Measurements from ENCODE around the gene SHC2. TPM values are rescaled to one million over a fixed set of nuclear protein-coding genes. Genes with fewer than 3 reads are reported as not detected.
"Not testable (repeated sequence)": the region's sequence is repeated elsewhere in the genome, so short reads cannot be mapped to it uniquely, and the experiment has no call there.

The SHC2 gene
- total RNA-seq, 3 donors from 2014 or later: 0.16 to 0.33 (median 0.26) TPM

DNA sequence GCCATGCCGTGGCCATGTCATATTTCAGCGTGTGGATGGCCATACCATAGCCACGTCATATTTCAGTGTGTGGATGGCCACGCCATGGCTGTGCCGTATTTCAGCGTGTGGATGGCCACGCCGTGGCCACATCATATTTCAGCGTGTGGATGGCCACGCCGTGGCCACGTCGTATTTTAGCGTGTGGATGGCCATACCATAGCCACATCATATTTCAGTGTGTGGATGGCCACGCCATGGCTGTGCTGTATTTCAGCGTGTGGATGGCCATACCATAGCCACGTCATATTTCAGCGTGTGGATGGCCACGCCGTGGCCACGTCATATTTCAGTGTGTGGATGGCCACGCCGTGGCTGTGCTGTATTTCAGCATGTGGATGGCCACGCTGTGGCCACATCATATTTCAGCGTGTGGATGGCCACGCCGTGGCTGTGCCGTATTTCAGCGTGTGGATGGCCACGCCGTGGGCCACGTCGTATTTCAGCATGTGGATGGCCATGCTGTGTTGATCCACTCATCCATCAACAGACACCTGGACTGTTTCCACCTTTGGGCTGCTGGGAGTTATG lies 9.8 kb downstream of the SHC2 start:
- not testable (repeated sequence) for H3K36me3 Mint-ChIP-seq (ENCODE audit: insufficient read depth); H3K4me1 Mint-ChIP-seq (ENCODE audit: low read depth); H3K4me3 Mint-ChIP-seq; DNase-seq; H3K9me3 Mint-ChIP-seq; ATAC-seq; H3K27me3 Mint-ChIP-seq (ENCODE audit: low read depth)

DNA sequence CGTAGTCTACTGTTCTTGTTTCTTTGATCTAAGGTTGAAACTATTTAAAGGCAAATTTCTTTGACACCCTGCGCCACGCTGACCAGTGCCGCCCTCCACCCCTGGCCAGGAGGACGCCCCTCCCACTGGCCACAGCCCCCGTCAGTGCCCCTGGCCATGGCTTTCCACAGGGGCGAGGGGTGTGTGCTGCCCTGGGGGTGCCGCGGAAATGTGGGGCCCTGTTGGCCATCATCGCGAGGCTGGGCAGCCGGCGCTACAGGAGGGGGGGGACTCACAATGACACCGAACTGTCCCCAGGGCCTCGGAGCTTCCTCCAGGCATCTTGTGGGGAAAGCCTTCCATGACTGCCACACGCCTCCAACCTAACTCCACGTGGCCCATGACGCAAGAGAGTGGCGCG lies 10.9 kb downstream of the SHC2 start:
- no peak for DNase-seq
- Mint-ChIP-seq H3K36me3 (ENCODE audit: insufficient read depth) (no peaks in the 10 kb centered on the region), H3K4me1 (ENCODE audit: low read depth) (no peaks in the 10 kb centered on the region), H3K27me3 (ENCODE audit: low read depth) (peaks cover 3% of the 10 kb centered on the region), H3K4me3 (no peak overlapping the region), H3K9me3 (no peaks in the 10 kb centered on the region)
- no peak for ATAC-seq

DNA sequence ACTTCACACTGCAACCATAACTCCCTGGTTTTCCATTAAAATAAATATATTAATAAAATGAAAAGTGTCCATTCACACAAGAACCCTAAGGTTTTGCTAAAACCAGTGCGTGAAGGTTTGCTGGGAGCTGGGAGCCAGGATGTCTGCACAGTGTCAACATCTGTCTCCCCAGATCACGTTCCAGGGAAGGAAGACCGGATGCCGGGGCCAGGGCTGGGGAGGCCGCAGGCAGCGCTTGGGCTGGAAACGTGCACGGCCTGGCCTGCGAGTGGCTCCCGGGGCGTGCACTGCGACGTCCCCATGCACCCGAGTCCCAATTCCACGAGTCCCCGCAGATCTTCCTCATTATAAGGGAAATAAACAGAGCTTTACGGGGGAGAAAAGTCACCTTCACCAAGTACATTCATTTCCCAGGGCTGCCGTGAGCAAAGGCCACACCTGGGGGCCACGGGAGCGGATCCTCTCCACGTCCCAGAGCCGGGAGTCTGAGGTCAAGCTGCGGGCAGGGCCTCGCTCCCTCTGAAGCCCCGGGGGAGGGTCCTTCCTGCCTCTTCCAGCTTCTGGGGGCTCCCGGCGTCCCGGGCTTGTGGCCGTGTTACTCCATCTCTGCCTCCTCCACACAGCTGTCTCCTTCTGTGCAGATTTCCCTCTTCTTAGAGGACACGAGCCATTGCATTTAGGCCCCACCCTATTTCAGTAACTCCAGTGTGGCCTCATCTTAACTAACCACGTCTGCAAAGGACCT lies 12.8 kb downstream of the SHC2 start:
- Mint-ChIP-seq H3K36me3 (ENCODE audit: insufficient read depth) (no peaks in the 10 kb centered on the region), H3K4me3 (no peak overlapping the region), H3K4me1 (ENCODE audit: low read depth) (no peaks in the 10 kb centered on the region), H3K27me3 (ENCODE audit: low read depth) (peaks cover 3% of the 10 kb centered on the region), H3K9me3 (no peaks in the 10 kb centered on the region)
- no peak for DNase-seq
- no peak for ATAC-seq

DNA sequence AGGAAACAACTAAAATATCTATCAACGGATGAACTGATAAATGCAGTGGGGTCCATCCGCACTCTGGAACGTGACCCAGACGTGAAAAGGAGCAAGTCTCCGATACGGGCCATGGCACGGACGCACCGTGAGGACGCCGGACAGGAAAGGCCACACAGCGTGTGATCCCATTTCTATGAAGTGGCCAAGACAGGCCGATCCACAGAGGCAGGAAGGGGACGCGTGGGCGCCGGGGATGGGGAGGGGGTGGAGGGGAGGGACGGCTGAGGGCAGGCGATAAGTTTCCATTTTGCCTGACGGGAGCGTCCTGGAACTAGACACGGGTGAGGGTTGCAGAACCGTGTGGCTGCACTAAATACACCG lies 13.8 kb downstream of the SHC2 start:
- Mint-ChIP-seq H3K36me3 (ENCODE audit: insufficient read depth) (no peaks in the 10 kb centered on the region), H3K4me1 (ENCODE audit: low read depth) (no peaks in the 10 kb centered on the region), H3K4me3 (no peak overlapping the region), H3K9me3 (no peaks in the 10 kb centered on the region), H3K27me3 (ENCODE audit: low read depth) (peaks cover 5% of the 10 kb centered on the region)
- no peak for DNase-seq
- ATAC-seq: no peak

DNA sequence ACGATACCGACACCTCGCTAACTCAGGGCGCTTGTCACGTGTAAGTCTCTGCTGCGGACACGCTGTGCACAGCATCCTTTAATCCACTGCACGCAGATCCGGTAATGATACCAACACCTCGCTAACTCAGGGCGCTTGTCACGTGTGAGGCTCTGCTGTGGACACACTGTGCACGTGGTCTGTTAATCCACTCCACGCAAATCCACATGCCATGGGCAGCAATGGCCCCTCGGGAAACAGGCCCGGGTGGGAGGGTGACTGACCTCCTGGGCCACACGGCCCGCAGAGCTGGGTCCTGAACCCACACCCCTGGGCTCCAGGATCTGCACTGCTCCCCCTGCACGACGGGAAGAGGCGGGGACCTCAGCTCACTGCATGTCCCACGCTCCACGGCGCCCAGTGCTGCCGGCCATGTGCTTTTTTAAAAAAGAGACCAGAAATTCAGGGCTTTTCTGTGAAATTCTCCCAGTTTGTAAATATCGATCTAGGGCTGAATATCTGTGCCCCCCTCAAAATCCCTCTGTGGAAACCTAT lies 16.1 kb downstream of the SHC2 start:
- Mint-ChIP-seq H3K27me3 (ENCODE audit: low read depth) (peaks cover 22% of the 10 kb centered on the region), H3K9me3 (no peaks in the 10 kb centered on the region), H3K36me3 (ENCODE audit: insufficient read depth) (no peaks in the 10 kb centered on the region), H3K4me1 (ENCODE audit: low read depth) (no peaks in the 10 kb centered on the region), H3K4me3 (no peak overlapping the region)
- ATAC-seq: no peak
- no peak for DNase-seq

DNA sequence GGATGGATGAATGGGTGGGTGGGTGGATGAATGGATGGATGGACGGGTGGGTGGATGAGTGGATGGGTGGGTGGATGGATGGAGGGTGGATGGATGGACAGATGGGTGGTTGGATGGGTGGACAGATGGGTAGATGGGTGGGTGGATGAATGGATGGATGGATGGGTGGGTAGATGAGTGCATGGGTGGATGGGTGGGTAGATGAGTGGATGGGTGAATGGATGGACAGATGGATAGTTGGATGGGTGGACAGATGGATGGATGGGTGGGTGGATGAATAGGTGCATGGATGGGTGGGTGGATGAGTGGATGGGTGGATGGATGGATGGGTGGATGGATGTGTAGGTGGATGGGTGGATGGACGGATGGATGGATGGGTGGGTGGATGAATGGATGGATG lies 17.8 kb downstream of the SHC2 start:
- H3K36me3 Mint-ChIP-seq (ENCODE audit: insufficient read depth): no peaks in the 10 kb centered on the region
- ATAC-seq: no peak
- no peak overlapping the region for H3K4me3 Mint-ChIP-seq
- H3K27me3 Mint-ChIP-seq (ENCODE audit: low read depth): peaks cover 24% of the 10 kb centered on the region
- DNase-seq: no peak
- no peaks in the 10 kb centered on the region for H3K9me3 Mint-ChIP-seq
- H3K4me1 Mint-ChIP-seq (ENCODE audit: low read depth): no peaks in the 10 kb centered on the region

DNA sequence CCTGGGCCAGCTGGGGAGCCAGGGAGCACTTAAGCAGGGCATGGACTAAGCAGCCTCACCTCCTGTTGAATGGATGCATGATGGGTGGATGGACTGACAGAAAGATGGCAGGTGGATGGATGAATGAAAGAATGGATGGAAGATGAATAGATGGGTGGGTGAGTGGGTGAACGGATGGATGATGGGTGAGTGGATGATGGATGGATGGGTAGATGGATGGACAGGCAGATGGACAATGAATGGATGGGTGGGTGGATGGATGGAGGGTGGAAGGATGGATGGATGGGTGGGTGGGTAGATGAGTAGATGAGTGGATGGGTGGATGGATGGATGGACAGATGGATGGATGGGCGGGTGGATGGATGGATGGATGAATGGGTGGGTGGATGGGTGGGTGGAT lies 18.7 kb downstream of the SHC2 start:
- DNase-seq: no peak
- H3K9me3 Mint-ChIP-seq: no peaks in the 10 kb centered on the region
- H3K27me3 Mint-ChIP-seq (ENCODE audit: low read depth): peaks cover 32% of the 10 kb centered on the region
- H3K4me3 Mint-ChIP-seq: no peak overlapping the region
- H3K4me1 Mint-ChIP-seq (ENCODE audit: low read depth): no peaks in the 10 kb centered on the region
- H3K36me3 Mint-ChIP-seq (ENCODE audit: insufficient read depth): no peaks in the 10 kb centered on the region
- ATAC-seq: no peak

DNA sequence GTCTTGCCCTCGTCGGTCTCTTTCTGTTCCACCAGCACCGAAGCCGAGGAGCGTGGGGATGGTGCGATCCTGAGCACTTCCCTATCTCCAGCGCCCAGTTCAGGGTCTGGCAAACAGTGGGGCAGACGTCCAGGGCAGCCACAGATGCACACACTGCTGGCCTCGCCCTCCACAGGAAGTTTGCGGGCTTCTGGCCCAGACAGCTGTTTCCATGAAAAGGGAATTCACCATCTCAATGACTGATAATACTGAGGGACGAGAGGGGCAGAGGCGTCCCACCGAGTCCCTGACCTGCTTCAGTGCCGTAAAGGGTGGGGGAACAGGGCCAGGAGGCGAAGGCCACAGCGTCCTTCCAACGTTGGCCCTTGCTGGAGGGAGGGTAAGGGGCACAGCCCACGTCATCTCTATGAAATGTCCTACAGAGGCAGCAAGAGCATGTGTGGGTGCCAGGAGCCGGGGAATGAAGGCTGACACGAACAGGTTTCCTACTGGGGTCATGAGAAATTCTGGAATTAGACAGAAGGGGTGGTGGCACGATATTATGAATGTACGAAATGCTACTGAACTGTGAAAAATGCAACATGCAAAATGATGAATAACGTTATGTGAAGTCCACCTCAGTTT lies 19.5 kb downstream of the SHC2 start:
- H3K27me3 Mint-ChIP-seq (ENCODE audit: low read depth): peaks cover 34% of the 10 kb centered on the region
- H3K4me3 Mint-ChIP-seq: no peak overlapping the region
- no peak for DNase-seq
- no peaks in the 10 kb centered on the region for H3K36me3 Mint-ChIP-seq (ENCODE audit: insufficient read depth)
- no peaks in the 10 kb centered on the region for H3K4me1 Mint-ChIP-seq (ENCODE audit: low read depth)
- H3K9me3 Mint-ChIP-seq: no peaks in the 10 kb centered on the region
- no peak for ATAC-seq

DNA sequence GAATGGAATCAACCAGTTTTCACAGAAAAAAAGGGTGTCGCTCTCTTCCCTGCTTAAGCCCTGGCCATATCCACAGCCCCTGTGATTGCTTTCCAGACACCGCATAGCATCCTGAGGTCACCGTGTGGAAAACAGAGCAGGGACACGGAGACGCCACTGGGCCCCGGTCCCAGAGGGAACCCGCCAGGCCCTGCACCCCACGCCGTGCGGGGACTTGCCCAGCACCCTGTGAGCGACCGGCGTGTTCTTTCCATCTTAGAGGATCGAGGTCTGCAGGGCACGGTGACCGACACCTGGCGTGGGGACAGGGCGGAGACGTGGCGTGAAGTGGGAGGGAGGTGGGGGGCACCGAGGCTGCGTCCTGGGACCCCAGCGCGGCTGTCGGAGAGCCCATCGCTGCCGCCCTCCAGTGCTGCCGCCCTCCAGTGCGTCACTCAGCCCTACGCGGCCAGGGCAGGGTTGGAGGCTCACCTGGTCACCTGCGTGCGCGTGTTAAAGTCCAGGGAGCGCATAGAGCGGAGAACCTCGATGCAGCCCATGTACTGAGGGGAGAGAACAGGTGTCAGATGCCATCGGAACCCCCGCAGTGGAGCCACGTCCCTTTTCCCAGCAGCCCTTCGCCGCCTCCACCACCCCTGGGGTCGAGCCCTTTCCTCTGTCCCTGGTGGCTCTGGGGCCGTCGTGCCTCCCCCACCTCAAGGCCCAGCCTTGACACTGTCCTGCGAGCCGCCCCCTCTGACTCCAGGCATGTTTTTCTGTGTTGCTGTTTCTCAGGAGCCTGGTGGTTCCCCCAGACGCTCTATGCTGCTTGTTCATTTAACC lies 20.2 kb downstream of the SHC2 start:
- no peaks in the 10 kb centered on the region for H3K36me3 Mint-ChIP-seq (ENCODE audit: insufficient read depth)
- no peaks in the 10 kb centered on the region for H3K4me1 Mint-ChIP-seq (ENCODE audit: low read depth)
- DNase-seq (no peak), ATAC-seq (no peak)
- peaks cover 35% of the 10 kb centered on the region for H3K27me3 Mint-ChIP-seq (ENCODE audit: low read depth)
- no peak overlapping the region for H3K4me3 Mint-ChIP-seq
- H3K9me3 Mint-ChIP-seq: no peaks in the 10 kb centered on the region

DNA sequence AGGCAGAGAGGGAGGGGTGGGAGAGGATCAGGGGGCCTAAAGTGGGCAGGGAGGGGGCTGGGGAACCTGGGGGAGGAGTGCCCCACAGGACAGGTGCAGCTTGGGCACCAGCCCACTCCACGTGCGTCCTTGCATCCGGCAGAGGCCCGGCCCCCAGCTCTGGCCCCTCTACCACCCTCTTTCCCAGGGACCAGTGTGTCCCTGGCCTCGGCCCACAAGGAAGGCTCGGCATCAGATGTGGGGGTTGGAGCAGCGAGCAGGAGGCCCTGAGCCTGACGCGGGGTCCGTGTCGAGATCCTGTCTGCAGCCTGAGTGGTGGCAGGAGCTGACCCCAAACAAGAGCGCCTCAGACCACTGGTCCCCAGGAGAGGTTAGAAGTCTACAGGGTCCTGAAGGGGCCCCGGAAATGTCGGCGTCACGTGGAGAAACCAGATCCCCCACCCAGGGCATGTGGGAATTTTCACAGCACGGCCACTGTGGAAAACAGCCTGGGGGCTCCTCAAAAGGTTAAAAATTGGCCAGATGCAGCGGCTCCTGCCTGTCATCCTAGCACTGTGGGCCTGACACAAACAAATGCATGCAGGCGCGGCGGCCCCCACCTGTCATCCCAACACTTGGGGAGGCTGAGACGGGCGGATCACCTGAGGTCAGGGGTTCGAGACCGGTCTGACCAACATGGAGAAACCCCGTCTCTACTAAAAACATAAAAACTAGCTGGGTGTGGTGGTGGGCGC lies 21.5 kb downstream of the SHC2 start:
- Mint-ChIP-seq H3K4me1 (ENCODE audit: low read depth) (no peaks in the 10 kb centered on the region), H3K9me3 (no peaks in the 10 kb centered on the region), H3K4me3 (no peak overlapping the region), H3K36me3 (ENCODE audit: insufficient read depth) (no peaks in the 10 kb centered on the region), H3K27me3 (ENCODE audit: low read depth) (peaks cover 33% of the 10 kb centered on the region)
- no peak for ATAC-seq
- DNase-seq: no peak

DNA sequence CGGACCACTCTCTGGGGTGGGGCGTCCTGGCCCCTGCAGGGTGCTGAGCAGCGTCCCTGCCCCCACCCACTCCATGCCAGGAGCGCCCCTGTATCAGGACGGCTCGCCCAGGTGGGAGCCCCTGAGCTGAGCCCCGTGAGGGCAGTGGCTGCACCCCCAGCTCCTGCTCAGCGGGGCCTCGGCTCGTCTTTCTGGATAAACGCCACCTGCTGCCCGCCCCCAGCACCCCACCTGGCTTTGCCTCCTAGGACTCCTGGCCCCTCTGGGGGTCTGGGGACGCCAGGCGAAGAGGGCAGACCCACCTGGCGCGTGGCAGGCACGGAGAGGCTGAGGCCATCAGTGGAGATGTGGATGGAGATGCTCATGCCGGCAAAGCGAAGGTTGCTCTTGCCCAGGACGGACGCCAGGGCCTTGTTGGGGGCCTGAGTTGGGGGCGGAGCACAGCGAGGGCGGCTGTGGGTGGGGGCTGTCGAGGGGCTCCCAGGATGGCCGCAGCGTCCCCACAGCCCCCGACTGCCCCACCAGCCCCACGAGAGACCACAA lies 22.3 kb downstream of the SHC2 start:
- DNase-seq (no peak), ATAC-seq (no peak)
- Mint-ChIP-seq H3K27me3 (ENCODE audit: low read depth) (peaks cover 33% of the 10 kb centered on the region), H3K9me3 (no peaks in the 10 kb centered on the region), H3K4me3 (no peak overlapping the region), H3K36me3 (ENCODE audit: insufficient read depth) (no peaks in the 10 kb centered on the region), H3K4me1 (ENCODE audit: low read depth) (no peaks in the 10 kb centered on the region)

DNA sequence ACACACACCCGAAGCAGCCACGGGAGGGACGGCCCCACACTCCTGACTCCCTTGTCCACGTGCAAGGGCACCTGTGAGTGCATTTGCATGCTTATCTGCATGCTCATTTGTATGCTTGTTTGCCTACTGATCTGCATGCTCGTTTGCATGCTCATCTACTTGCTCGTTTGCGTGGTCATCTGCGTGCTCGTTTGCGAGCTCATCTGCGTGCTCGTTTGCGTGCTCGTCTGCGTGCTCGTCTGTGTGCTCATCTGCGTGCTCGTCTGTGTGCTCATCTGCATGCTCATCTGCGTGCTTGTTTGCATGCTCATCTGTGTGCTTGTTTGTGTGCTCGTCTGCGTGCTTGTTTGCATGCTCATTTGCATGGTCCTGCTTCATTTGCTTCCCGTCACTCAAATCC lies 23.8 kb downstream of the SHC2 start:
- Mint-ChIP-seq H3K4me3 (no peak overlapping the region), H3K9me3 (no peaks in the 10 kb centered on the region), H3K27me3 (ENCODE audit: low read depth) (peaks cover 31% of the 10 kb centered on the region), H3K36me3 (ENCODE audit: insufficient read depth) (no peaks in the 10 kb centered on the region), H3K4me1 (ENCODE audit: low read depth) (no peaks in the 10 kb centered on the region)
- DNase-seq (no peak), ATAC-seq (no peak)

DNA sequence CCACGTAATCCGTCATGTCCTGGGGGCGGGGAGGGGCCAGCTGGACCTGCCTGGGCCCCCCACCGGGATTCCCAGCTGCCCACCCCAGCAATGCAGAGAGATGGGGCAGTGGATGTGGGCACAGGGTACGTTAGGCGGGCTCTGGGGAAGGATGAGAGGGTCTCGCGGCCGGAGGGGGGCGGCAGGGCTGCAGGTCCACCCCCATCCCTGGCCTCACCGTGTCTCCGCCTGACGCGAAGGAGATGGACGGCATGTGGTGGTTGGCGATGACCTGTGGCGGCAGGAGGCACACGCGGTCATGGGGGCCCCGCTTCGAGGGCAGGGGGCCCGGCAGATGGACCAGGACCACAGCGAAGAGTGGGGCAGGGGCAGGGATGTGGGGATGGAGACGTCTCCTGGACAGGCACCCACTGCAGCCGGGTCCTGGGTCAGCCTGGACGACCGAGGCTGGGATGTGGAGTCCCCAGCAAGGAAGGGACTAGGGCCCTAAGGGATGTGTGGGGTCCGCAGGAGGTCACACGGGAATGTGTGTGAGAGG lies 24.4 kb downstream of the SHC2 start:
- peaks cover 26% of the 10 kb centered on the region for H3K27me3 Mint-ChIP-seq (ENCODE audit: low read depth)
- no peaks in the 10 kb centered on the region for H3K4me1 Mint-ChIP-seq (ENCODE audit: low read depth)
- H3K4me3 Mint-ChIP-seq: no peak overlapping the region
- H3K36me3 Mint-ChIP-seq (ENCODE audit: insufficient read depth): no peaks in the 10 kb centered on the region
- ATAC-seq: no peak
- DNase-seq: no peak
- no peaks in the 10 kb centered on the region for H3K9me3 Mint-ChIP-seq
